Astrocyte (in vitro differentiated cells and primary cell): Measurements from ENCODE around the gene ACACA. TPM values are rescaled to one million over a fixed set of nuclear protein-coding genes. Genes with fewer than 3 reads are reported as not detected.

ENCODE experiments used
- DNase-seq: peaks from one replicate; pipeline ENCODE4 v3.0.0-alpha.2; 2010; ENCODE audit warnings: low read depth
- FAIRE-seq: peaks from 2 replicates; lab custom pipeline; 2011; peaks lifted over from hg19 to GRCh38; lab: Jason Lieb, UNC
- H2AFZ ChIP-seq: 2 replicates; pipeline ENCODE4 v1.6.0; 2012; ENCODE audit warnings: low read depth, low read length, inconsistent platforms
- H3K27ac ChIP-seq: 2 replicates; pipeline ENCODE4 v1.5.1; 2011; ENCODE audit warnings: low read depth, low read length, inconsistent platforms
- H3K27me3 ChIP-seq: 2 replicates; pipeline ENCODE4 v1.6.0; 2011; ENCODE audit warnings: low read length, inconsistent platforms; ENCODE audit not compliant: insufficient read depth
- H3K36me3 ChIP-seq: 2 replicates; pipeline ENCODE4 v1.5.1; 2011; ENCODE audit warnings: low read length, inconsistent platforms; ENCODE audit not compliant: insufficient read depth
- H3K4me1 ChIP-seq: 2 replicates; pipeline ENCODE4 v1.5.1; 2011; ENCODE audit warnings: low read length, inconsistent platforms; ENCODE audit not compliant: insufficient read depth
- H3K4me2 ChIP-seq: 2 replicates; pipeline ENCODE4 v1.6.0; 2012; ENCODE audit warnings: low read length, inconsistent platforms
- H3K4me3 ChIP-seq: 2 replicates; pipeline ENCODE4 v1.5.1; 2011; ENCODE audit warnings: low read depth, mild to moderate bottlenecking, low read length, inconsistent platforms; ENCODE audit not compliant: insufficient read depth
- H3K79me2 ChIP-seq: 2 replicates; pipeline ENCODE4 v1.6.0; 2012; ENCODE audit warnings: mild to moderate bottlenecking, low read length, inconsistent platforms; ENCODE audit not compliant: insufficient read depth
- H3K9ac ChIP-seq: 2 replicates; pipeline ENCODE4 v1.6.0; 2012; ENCODE audit warnings: mild to moderate bottlenecking, low read length, inconsistent platforms
- H3K9me3 ChIP-seq: 2 replicates; pipeline ENCODE4 v1.5.1; 2012; ENCODE audit warnings: low read depth, mild to moderate bottlenecking, low read length, inconsistent platforms; ENCODE audit not compliant: insufficient read depth
- H4K20me1 ChIP-seq: 2 replicates; pipeline ENCODE4 v1.6.0; 2012; ENCODE audit warnings: low read length, inconsistent platforms; ENCODE audit not compliant: insufficient read depth
- H3K27ac Mint-ChIP-seq: one replicate; pipeline ENCODE4 v1.8.0; 2021; ENCODE audit warnings: mild to moderate bottlenecking, mixed read lengths; ENCODE audit not compliant: unreplicated experiment
- H3K27me3 Mint-ChIP-seq: one replicate; pipeline ENCODE4 v1.8.0; 2021; ENCODE audit warnings: low read depth, mixed read lengths; ENCODE audit not compliant: unreplicated experiment
- H3K36me3 Mint-ChIP-seq: one replicate; pipeline ENCODE4 v1.8.0; 2021; ENCODE audit warnings: low read depth, mixed read lengths; ENCODE audit not compliant: unreplicated experiment
- H3K4me1 Mint-ChIP-seq: one replicate; pipeline ENCODE4 v1.8.0; 2021; ENCODE audit warnings: low read depth, mixed read lengths; ENCODE audit not compliant: unreplicated experiment
- H3K4me3 Mint-ChIP-seq: one replicate; pipeline ENCODE4 v1.8.0; 2021; ENCODE audit warnings: mild to moderate bottlenecking, moderate library complexity, mixed read lengths; ENCODE audit not compliant: unreplicated experiment
- H3K9me3 Mint-ChIP-seq: one replicate; pipeline ENCODE4 v1.8.0; 2021; ENCODE audit warnings: mild to moderate bottlenecking, mixed read lengths; ENCODE audit not compliant: unreplicated experiment
- EZH2 ChIP-seq: IDR thresholded peaks from 2 replicates; pipeline ENCODE4 v1.6.1; 2012; ENCODE audit warnings: mild to moderate bottlenecking, low read length, inconsistent platforms; ENCODE audit not compliant: insufficient read depth
- total RNA-seq: library from RNA; stranded (reverse); gene quantifications from 2 replicates; pipeline ENCODE4 v1.2.1, GENCODE V29; 2021
- TF ChIP-seq, protein P1 (sequence below): IDR thresholded peaks from 2 replicates; pipeline ENCODE4 v1.5.1; 2011; ENCODE audit warnings: low read depth, mild to moderate bottlenecking, inconsistent platforms, low read length, moderate library complexity; ENCODE audit not compliant: insufficient read depth

Gene ACACA
- total RNA-seq, 1 donor from 2014 or later = 88.3 TPM

DNA sequence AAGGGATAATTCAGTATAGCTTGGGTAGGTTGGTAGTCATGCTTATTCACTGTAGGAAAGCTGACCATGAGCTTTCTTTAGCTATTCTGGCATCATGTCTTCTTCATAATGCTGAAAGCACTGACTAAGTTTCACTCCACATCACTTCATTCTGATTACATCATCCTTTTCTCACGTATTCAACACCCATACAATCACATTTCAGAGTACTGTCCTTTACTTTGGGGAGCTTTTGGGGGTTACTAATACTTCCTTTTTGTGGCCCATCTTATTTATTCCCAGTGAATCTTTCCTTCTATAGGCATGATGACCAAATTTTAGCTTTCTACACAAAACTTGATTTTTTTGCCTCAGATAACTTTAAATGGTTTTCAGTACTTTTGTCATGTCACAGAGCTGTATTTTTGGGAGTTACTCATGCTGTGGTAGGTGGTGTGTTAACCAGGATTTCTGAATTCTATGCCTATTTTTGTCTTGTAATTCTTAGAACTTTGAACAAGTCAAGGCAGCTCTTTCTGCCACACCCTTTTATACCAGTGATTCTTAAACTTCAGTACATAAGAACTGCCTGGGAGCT, 23.5 kb upstream of the ACACA start:
- no peak for FAIRE-seq
- Mint-ChIP-seq H3K9me3 (no peaks in the 10 kb centered on the region), H3K36me3 (peaks cover 8% of the 10 kb centered on the region), H3K27me3 (no peaks in the 10 kb centered on the region), H3K4me1 (peaks cover 14% of the 10 kb centered on the region), H3K4me3 (peak overlapping the region; percentile 67), H3K27ac (peak overlapping the region; percentile 96)
- no peaks in the 10 kb centered on the region for H3K27me3 ChIP-seq
- no peaks in the 10 kb centered on the region for H3K4me1 ChIP-seq
- peaks cover 3% of the 10 kb centered on the region for H4K20me1 ChIP-seq
- H3K9me3 ChIP-seq = no peaks in the 10 kb centered on the region
- no peak overlapping the region for H2AFZ ChIP-seq
- no peaks in the 10 kb centered on the region for H3K79me2 ChIP-seq
- TF ChIP-seq EZH2 = no peak
- TF ChIP-seq, protein P1, sequence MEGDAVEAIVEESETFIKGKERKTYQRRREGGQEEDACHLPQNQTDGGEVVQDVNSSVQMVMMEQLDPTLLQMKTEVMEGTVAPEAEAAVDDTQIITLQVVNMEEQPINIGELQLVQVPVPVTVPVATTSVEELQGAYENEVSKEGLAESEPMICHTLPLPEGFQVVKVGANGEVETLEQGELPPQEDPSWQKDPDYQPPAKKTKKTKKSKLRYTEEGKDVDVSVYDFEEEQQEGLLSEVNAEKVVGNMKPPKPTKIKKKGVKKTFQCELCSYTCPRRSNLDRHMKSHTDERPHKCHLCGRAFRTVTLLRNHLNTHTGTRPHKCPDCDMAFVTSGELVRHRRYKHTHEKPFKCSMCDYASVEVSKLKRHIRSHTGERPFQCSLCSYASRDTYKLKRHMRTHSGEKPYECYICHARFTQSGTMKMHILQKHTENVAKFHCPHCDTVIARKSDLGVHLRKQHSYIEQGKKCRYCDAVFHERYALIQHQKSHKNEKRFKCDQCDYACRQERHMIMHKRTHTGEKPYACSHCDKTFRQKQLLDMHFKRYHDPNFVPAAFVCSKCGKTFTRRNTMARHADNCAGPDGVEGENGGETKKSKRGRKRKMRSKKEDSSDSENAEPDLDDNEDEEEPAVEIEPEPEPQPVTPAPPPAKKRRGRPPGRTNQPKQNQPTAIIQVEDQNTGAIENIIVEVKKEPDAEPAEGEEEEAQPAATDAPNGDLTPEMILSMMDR = no peak
- H3K9ac ChIP-seq = no peak overlapping the region
- peaks cover 32% of the 10 kb centered on the region for H3K36me3 ChIP-seq
- DNase-seq = peak; percentile 62
- no peak overlapping the region for H3K4me2 ChIP-seq
- H3K27ac ChIP-seq = peak overlapping the region; percentile 9
- no peak overlapping the region for H3K4me3 ChIP-seq

DNA sequence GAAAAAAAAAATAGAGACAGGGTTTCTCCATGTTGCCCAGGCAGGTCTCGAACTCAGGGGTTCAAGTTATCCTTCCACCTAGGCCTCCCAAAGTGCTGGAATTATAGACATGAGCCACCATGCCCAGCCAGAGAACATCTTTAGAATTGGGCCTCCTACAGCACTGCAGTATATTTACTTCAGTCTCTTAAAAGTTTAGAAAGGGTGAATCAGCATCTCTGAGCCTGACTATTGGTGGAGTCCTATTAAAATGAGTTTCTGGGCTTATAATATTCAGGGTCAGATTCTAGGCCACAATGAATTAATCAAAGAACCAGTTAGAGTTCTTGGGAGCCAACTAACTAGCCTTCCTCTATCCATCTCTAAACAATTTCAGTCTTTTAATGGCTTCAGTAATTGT, 22.8 kb upstream of the ACACA start:
- no peak overlapping the region for H3K27ac ChIP-seq
- Mint-ChIP-seq H3K4me1 (peaks cover 14% of the 10 kb centered on the region), H3K9me3 (no peaks in the 10 kb centered on the region), H3K36me3 (peaks cover 11% of the 10 kb centered on the region), H3K4me3 (no peak overlapping the region), H3K27ac (peak overlapping the region; percentile 96), H3K27me3 (no peaks in the 10 kb centered on the region)
- no peaks in the 10 kb centered on the region for H3K9me3 ChIP-seq
- no peak overlapping the region for H3K9ac ChIP-seq
- DNase-seq = no peak
- H3K79me2 ChIP-seq = no peaks in the 10 kb centered on the region
- no peak overlapping the region for H3K4me2 ChIP-seq
- H3K4me1 ChIP-seq = no peaks in the 10 kb centered on the region
- no peak for TF ChIP-seq EZH2
- no peaks in the 10 kb centered on the region for H3K27me3 ChIP-seq
- H3K36me3 ChIP-seq = peaks cover 36% of the 10 kb centered on the region
- peaks cover 3% of the 10 kb centered on the region for H4K20me1 ChIP-seq
- H3K4me3 ChIP-seq = no peak overlapping the region
- no peak overlapping the region for H2AFZ ChIP-seq
- FAIRE-seq = no peak

DNA sequence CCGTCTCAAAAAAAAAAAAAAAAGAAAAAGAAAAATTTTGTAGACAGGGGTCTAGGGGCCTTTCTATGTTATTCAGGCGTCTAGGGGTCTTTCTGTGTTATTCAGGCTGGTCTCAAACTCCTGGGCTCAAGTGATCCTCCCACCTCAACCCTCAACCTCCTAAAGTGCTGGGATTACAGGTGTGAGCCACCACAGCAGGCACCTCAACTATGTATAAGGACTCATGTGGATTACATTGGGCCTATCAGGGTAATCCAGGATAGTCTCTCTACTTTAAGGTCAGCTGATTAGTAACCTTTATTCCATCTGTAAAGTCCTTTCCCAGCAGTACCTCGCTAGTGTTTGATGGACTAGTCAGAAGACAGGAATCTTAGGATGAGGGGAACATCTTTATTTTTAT, 22.4 kb upstream of the ACACA start:
- no peaks in the 10 kb centered on the region for H3K4me1 ChIP-seq
- H4K20me1 ChIP-seq = peaks cover 3% of the 10 kb centered on the region
- no peak overlapping the region for H2AFZ ChIP-seq
- Mint-ChIP-seq H3K9me3 (no peaks in the 10 kb centered on the region), H3K27me3 (no peaks in the 10 kb centered on the region), H3K27ac (no peak overlapping the region), H3K4me3 (no peak overlapping the region), H3K4me1 (peaks cover 14% of the 10 kb centered on the region), H3K36me3 (peaks cover 11% of the 10 kb centered on the region)
- H3K9me3 ChIP-seq = no peaks in the 10 kb centered on the region
- no peak overlapping the region for H3K4me3 ChIP-seq
- no peak for DNase-seq
- no peak for TF ChIP-seq EZH2
- TF ChIP-seq, protein P1 = no peak
- FAIRE-seq = no peak
- H3K27ac ChIP-seq = no peak overlapping the region
- H3K36me3 ChIP-seq = peaks cover 39% of the 10 kb centered on the region
- H3K27me3 ChIP-seq = no peaks in the 10 kb centered on the region
- H3K79me2 ChIP-seq = no peaks in the 10 kb centered on the region
- no peak overlapping the region for H3K9ac ChIP-seq
- H3K4me2 ChIP-seq = no peak overlapping the region
